LNCaP clone FGC (cell line): ENCODE measurements around the gene PSD.
A peak's percentile ranks its signal among the peaks of the same experiment; 100 is the strongest.

ENCODE experiments used
- DNase-seq: peaks from one replicate; pipeline ENCODE4 v3.0.0-alpha.2; 2011; ENCODE audit warnings: low read depth
- H3K4me3 ChIP-seq: 2 replicates; pipeline ENCODE4 v1.5.1; 2011; ENCODE audit warnings: mild to moderate bottlenecking, low read depth, low read length, control low read depth
- TF ChIP-seq, protein P1 (sequence below): IDR thresholded peaks from 2 replicates; pipeline ENCODE4 v1.5.1; 2012; ENCODE audit warnings: mild to moderate bottlenecking; ENCODE audit not compliant: control insufficient read depth, insufficient read depth; ENCODE audit errors: extremely low read depth

PSD gene

DNA sequence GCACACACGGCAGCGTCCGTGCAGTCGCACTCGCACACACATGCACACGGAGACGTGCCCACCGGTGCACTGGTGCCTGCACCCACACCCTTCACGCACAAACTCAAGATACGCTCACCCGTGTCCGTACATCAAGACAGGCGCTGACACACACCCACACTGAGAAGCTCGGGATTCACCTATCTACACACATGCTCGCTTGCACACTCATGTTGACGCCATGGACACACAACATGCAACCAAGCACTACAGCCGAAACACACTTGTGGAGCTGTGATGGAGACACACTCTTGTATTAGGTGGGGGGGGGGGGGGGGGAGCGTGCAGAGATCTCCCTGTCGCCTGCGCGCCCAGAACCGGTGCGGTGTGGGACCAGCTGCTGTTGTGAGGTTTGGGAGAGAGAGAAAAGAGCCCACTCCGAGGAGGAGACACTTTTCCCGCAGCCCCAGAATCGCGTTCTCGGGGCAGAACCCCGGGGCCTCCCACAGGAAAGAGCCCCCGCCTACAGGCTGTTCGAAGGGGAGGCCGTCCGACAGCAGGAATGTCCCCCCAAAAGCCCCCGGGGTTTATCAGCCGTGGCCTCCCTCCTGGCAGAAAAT is 23.7 kb downstream of the PSD start:
- DNase-seq = no peak
- peak overlapping the region; percentile 90 for H3K4me3 ChIP-seq
- TF ChIP-seq, protein P1, sequence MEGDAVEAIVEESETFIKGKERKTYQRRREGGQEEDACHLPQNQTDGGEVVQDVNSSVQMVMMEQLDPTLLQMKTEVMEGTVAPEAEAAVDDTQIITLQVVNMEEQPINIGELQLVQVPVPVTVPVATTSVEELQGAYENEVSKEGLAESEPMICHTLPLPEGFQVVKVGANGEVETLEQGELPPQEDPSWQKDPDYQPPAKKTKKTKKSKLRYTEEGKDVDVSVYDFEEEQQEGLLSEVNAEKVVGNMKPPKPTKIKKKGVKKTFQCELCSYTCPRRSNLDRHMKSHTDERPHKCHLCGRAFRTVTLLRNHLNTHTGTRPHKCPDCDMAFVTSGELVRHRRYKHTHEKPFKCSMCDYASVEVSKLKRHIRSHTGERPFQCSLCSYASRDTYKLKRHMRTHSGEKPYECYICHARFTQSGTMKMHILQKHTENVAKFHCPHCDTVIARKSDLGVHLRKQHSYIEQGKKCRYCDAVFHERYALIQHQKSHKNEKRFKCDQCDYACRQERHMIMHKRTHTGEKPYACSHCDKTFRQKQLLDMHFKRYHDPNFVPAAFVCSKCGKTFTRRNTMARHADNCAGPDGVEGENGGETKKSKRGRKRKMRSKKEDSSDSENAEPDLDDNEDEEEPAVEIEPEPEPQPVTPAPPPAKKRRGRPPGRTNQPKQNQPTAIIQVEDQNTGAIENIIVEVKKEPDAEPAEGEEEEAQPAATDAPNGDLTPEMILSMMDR = no peak

DNA sequence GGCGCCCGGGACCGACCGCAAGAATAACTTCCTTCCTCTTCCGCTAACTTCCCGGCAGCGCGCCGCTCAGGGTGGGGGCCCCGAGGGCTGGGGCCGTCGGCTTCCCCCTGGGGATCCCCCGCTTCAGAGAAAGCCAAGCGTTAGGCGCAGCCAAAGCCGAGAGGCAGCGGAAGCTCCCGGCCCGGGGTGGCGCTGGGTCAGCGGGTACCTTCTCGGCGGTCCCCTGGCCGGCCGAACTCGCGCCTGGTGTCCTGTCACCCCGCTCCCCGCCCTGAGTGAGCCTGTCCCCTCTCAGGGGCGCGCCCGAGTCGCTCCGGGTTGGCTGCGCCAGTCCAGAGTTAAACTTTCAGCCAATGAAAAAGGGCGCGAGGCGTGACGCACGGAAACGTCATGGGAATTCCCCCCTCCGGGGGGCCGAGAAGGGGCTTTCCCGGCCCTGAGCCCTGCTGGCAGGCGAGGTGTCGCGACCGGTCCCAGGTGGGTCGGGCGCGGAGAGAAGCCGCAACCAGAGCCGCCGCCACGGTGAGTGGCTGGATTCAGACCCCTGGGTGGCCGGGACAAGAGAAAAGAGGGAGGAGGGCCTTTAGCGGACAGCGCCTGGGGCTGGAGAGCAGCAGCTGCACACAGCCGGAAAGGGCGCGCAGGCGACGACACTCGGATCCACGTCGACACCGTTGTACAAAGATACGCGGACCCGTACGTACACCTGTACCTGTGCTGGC is 24.3 kb downstream of the PSD start:
- peak overlapping the region; percentile 90 for H3K4me3 ChIP-seq
- peak; percentile 41 for DNase-seq
- TF ChIP-seq, protein P1 = 0 out of 2 replicates have a peak, but pooled peaks have one; percentile 77

DNA sequence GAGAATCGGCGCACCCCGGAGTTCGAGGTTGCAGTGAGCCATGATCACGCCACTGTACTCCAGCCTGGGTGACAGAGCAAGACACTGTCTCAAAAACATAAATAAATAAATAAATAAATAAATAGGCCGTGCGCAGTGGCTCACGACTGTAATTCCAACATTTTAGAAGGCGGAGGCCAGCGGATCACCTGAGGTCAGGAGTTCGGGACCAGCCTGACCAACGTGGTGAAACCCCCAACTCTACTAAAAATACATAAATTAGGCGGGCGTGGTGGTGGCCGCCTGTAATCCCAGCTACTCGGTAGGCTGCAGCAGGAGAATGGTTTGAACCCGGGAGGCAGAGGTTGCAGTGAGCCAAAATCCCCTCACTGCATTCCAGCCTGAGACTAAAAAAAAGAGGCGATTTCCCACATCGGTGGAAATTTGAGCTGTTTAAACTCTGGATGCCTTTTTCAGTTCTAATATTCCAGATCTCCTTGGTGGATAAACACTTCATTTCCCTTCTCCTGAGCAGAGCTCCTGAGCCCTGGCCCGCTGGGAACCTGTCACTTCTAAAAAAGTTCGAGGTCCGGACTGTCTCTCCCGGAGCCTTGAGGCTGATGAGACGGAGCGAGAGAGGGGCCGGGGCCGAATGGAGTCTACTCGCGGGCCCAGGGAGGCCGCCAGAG is 25.0 kb downstream of the PSD start:
- DNase-seq = peak; percentile 33
- H3K4me3 ChIP-seq = peak overlapping the region; percentile 90
- TF ChIP-seq, protein P1 = no peak; the same call in none of the 2 replicates

DNA sequence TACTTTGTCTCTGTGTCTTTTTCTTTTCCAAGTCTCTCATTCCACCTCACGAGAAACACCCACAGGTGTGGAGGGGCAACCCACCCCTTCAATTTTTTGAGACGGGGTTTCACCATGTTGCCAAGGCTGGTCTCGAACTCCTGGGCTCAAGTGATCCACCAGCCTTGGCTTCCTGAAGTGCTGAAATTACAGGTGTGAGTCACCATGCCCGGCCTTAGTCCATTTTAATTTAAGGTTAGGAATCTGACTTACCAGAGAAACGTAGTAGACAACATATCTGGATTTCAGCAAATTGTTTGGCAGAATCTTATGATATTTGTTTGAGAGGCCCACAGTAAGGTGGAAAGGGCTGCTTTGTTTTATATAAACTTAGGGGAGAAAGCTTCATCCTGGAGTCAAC is 26.3 kb downstream of the PSD start:
- TF ChIP-seq, protein P1 = no peak
- DNase-seq = no peak

DNA sequence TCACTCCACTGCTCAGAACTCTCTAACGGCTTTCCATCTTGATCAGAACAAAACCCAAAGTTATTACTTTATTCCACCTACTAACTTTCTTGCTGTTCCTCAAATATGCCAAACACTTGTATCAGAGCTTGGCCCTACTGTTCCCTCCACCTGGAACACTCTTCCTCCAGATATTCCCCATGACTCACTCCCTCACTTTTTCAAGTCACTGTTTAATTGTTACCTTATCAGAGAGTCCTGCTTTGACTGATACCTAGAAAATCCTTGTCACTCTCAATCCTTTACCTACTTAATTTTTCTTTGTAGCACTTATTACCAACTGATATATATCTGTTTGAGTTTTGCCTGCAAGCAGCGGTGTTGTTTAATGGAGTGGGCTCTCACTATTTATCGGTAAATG is 28.7 kb downstream of the PSD start:
- TF ChIP-seq, protein P1 = no peak

More for the DNA sequence above, 26.3 kb downstream of the PSD start:
- no peak overlapping the region for H3K4me3 ChIP-seq

DNA sequence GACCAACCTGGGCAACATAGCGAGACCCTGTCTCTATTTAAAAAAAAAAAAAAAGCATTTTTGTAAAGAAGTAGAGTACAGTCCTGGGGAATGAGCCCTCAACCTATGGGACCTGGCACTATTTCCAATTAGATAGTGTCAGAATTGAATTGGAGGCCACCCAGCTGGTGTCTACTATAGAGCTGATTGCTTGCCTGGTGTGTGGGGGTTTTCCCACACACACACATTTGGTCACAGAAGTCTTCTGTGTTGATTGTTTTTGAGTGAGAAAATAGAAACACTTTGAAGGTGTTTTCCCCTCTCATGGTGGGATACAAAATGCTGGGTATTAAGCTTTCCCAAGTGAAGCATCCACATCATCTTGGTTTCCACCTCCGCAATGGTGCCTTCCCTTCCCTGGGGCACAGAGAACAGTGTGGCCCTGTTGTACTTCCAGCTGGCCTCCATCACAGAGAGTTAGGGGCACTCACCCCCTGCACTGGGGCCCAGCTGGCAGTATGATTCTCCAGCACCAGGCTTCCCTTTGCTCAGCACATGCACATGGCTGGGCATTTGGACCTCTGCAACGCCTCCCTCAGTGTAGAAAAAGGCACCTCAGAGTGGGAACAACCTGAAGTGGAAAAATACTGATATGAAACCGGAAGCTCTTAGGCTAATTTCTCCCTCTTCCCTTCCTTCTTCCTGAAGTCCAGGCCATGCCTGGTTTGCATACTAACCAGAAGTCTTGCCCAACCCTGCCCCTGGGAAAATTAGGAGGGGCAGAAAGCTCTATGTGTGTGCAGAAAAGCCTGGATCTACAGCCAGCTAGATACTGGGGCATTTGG is 33.8 kb downstream of the PSD start:
- TF ChIP-seq, protein P1 = no peak
- no peak for DNase-seq
- no peak overlapping the region for H3K4me3 ChIP-seq

More for the DNA sequence above, 28.7 kb downstream of the PSD start:
- no peak for DNase-seq
- H3K4me3 ChIP-seq = no peak overlapping the region
